ENCODE data around the gene SUSD6.

DNA sequence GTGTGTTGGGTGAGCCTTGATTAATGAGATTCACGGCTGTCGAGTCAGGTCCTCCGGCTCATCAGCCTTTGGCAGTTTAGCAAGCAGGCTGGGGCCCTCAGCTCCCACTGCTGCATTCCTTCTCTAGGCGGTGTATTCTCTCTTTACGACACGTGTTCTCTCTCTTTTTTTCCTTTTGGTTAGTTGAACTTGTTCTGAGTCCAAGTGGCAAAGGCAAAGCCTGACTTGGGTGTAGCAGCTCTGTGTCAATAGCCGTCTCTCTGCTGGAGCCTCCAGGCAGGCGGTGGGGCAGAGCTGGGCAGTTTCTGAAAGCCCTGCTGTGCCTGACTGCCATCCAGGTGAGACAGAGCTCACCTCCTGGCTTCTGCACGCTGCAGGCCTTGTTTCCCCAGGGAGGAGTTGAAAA, 46.6 kb downstream of the SUSD6 start:
- no peak for TF ChIP-seq MAFK (IDR thresholded peaks at IDR 0.05; ENCODE audit: partially characterized antibody)
- TF ChIP-seq JUN (IDR thresholded peaks at IDR 0.05): no peak
- TF ChIP-seq POLR2A (IDR thresholded peaks at IDR 0.05; ENCODE audit: low read length): no peak
- TF ChIP-seq, protein P1, sequence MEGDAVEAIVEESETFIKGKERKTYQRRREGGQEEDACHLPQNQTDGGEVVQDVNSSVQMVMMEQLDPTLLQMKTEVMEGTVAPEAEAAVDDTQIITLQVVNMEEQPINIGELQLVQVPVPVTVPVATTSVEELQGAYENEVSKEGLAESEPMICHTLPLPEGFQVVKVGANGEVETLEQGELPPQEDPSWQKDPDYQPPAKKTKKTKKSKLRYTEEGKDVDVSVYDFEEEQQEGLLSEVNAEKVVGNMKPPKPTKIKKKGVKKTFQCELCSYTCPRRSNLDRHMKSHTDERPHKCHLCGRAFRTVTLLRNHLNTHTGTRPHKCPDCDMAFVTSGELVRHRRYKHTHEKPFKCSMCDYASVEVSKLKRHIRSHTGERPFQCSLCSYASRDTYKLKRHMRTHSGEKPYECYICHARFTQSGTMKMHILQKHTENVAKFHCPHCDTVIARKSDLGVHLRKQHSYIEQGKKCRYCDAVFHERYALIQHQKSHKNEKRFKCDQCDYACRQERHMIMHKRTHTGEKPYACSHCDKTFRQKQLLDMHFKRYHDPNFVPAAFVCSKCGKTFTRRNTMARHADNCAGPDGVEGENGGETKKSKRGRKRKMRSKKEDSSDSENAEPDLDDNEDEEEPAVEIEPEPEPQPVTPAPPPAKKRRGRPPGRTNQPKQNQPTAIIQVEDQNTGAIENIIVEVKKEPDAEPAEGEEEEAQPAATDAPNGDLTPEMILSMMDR (IDR thresholded peaks at IDR 0.05): no peak
- TF ChIP-seq POLR2AphosphoS2 (conservative IDR thresholded peaks at IDR 0.05; ENCODE audit: low read length): no peak
- no peak for TF ChIP-seq KDM1A (IDR thresholded peaks at IDR 0.05; ENCODE audit: low read depth)
- TF ChIP-seq, protein P2, sequence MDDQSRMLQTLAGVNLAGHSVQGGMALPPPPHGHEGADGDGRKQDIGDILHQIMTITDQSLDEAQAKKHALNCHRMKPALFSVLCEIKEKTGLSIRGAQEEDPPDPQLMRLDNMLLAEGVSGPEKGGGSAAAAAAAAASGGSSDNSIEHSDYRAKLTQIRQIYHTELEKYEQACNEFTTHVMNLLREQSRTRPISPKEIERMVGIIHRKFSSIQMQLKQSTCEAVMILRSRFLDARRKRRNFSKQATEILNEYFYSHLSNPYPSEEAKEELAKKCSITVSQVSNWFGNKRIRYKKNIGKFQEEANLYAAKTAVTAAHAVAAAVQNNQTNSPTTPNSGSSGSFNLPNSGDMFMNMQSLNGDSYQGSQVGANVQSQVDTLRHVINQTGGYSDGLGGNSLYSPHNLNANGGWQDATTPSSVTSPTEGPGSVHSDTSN (IDR thresholded peaks at IDR 0.05): no peak
- TF ChIP-seq ZSCAN20 (CRISPR knock-in tag; IDR thresholded peaks at IDR 0.05): no peak
- TF ChIP-seq CHD2 (IDR thresholded peaks at IDR 0.05; ENCODE audit: low read length, partially characterized antibody): no peak
- TF ChIP-seq, protein P3, sequence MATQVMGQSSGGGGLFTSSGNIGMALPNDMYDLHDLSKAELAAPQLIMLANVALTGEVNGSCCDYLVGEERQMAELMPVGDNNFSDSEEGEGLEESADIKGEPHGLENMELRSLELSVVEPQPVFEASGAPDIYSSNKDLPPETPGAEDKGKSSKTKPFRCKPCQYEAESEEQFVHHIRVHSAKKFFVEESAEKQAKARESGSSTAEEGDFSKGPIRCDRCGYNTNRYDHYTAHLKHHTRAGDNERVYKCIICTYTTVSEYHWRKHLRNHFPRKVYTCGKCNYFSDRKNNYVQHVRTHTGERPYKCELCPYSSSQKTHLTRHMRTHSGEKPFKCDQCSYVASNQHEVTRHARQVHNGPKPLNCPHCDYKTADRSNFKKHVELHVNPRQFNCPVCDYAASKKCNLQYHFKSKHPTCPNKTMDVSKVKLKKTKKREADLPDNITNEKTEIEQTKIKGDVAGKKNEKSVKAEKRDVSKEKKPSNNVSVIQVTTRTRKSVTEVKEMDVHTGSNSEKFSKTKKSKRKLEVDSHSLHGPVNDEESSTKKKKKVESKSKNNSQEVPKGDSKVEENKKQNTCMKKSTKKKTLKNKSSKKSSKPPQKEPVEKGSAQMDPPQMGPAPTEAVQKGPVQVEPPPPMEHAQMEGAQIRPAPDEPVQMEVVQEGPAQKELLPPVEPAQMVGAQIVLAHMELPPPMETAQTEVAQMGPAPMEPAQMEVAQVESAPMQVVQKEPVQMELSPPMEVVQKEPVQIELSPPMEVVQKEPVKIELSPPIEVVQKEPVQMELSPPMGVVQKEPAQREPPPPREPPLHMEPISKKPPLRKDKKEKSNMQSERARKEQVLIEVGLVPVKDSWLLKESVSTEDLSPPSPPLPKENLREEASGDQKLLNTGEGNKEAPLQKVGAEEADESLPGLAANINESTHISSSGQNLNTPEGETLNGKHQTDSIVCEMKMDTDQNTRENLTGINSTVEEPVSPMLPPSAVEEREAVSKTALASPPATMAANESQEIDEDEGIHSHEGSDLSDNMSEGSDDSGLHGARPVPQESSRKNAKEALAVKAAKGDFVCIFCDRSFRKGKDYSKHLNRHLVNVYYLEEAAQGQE (IDR thresholded peaks at IDR 0.05): no peak
- TF ChIP-seq HDAC2 (IDR thresholded peaks at IDR 0.05): no peak
